ENCODE measurements around the gene HELZ.
"Not testable (repeated sequence)": the region's sequence is repeated elsewhere in the genome, so short reads cannot be mapped to it uniquely, and the experiment has no call there.

HELZ gene

GRCh38 chr17:67116045-67116575 is 128.9 kb downstream of the HELZ start:
- no peak for DNase-seq (ENCODE audit: low spot score)

- DNase-seq (ENCODE audit: low spot score): no peak
These were observed 129.6 kb downstream of the HELZ start for GRCh38 chr17:67115401-67115800.

- DNase-seq (ENCODE audit: low spot score): no peak
These were observed 131.5 kb downstream of the HELZ start for GRCh38 chr17:67113486-67113885.

GRCh38 chr17:67111808-67112207 is 133.2 kb downstream of the HELZ start:
- no peak for DNase-seq (ENCODE audit: low spot score)

- no peak for DNase-seq (ENCODE audit: low spot score)
These were observed 133.7 kb downstream of the HELZ start for GRCh38 chr17:67111327-67111726.

- DNase-seq (ENCODE audit: low spot score): no peak
These were observed 134.4 kb downstream of the HELZ start for GRCh38 chr17:67110619-67111018.

- no peak for DNase-seq (ENCODE audit: low spot score)
These were observed 135.9 kb downstream of the HELZ start for GRCh38 chr17:67109111-67109510.

GRCh38 chr17:67107811-67108775 is 136.9 kb downstream of the HELZ start:
- DNase-seq (ENCODE audit: low spot score): no peak

GRCh38 chr17:67107171-67107570 is 137.8 kb downstream of the HELZ start:
- no peak for DNase-seq (ENCODE audit: low spot score)

GRCh38 chr17:67105213-67105612 is 139.8 kb downstream of the HELZ start:
- DNase-seq (ENCODE audit: low spot score): no peak

GRCh38 chr17:67104641-67105040 is 140.4 kb downstream of the HELZ start:
- DNase-seq (ENCODE audit: low spot score): not testable (repeated sequence)

- DNase-seq (ENCODE audit: low spot score): no peak
These were observed 147.0 kb downstream of the HELZ start for GRCh38 chr17:67098006-67098405.

GRCh38 chr17:67096609-67097008 is 148.4 kb downstream of the HELZ start:
- no peak for DNase-seq (ENCODE audit: low spot score)

- no peak for DNase-seq (ENCODE audit: low spot score)
These were observed 149.2 kb downstream of the HELZ start for GRCh38 chr17:67095803-67096202.

GRCh38 chr17:67095291-67095690 is 149.7 kb downstream of the HELZ start:
- not testable (repeated sequence) for DNase-seq (ENCODE audit: low spot score)

GRCh38 chr17:67093348-67093747 is 151.6 kb downstream of the HELZ start:
- no peak for DNase-seq (ENCODE audit: low spot score)

GRCh38 chr17:67092710-67093109 is 152.3 kb downstream of the HELZ start:
- not testable (repeated sequence) for DNase-seq (ENCODE audit: low spot score)

- no peak for DNase-seq (ENCODE audit: low spot score)
These were observed 152.7 kb downstream of the HELZ start for GRCh38 chr17:67092291-67092690.

- DNase-seq (ENCODE audit: low spot score): no peak
These were observed 154.7 kb downstream of the HELZ start for GRCh38 chr17:67090341-67090740.

- no peak for DNase-seq (ENCODE audit: low spot score)
These were observed 156.4 kb downstream of the HELZ start for GRCh38 chr17:67088639-67089038.

GRCh38 chr17:67085406-67085805 is 159.6 kb downstream of the HELZ start:
- no peak for DNase-seq (ENCODE audit: low spot score)

- no peak for DNase-seq (ENCODE audit: low spot score)
These were observed 162.9 kb downstream of the HELZ start for GRCh38 chr17:67082107-67082506.

- no peak for DNase-seq (ENCODE audit: low spot score)
These were observed 164.2 kb downstream of the HELZ start for GRCh38 chr17:67080804-67081203.

GRCh38 chr17:67079491-67079890 is 165.5 kb downstream of the HELZ start:
- no peak for DNase-seq (ENCODE audit: low spot score)
